Thymus (tissue), 11 donors: ENCODE results near the gene IGF1. TPM values are rescaled to one million over a fixed set of nuclear protein-coding genes. Genes with fewer than 3 reads are reported as not detected.

Experiments used
- DNase-seq, 9 donors: peaks; one replicate each; pipeline ENCODE4 v3.0.0-alpha.2; 2013; ENCODE audit warnings: low spot score in 9 of 9, low read depth in 6 of 9, missing footprints in 1 of 9
- H3K27ac ChIP-seq, 2 donors: one replicate each; pipeline ENCODE4 v1.5.1; 2013; ENCODE audit warnings: control low read depth in 1 of 2, low read depth in 1 of 2, low read length in 1 of 2, mild to moderate bottlenecking in 1 of 2, moderate library complexity in 1 of 2
- H3K27me3 ChIP-seq, 2 donors: one replicate each; pipeline ENCODE4 v1.5.1; 2013; ENCODE audit warnings: low read length in 1 of 2; ENCODE audit not compliant: control insufficient read depth in 2 of 2, insufficient read depth in 1 of 2
- H3K36me3 ChIP-seq, 2 donors: one replicate each; pipeline ENCODE4 v1.5.1; 2013; ENCODE audit warnings: low read length in 1 of 2, mild to moderate bottlenecking in 1 of 2, moderate library complexity in 1 of 2; ENCODE audit not compliant: control insufficient read depth in 2 of 2, insufficient read depth in 2 of 2
- H3K4me1 ChIP-seq, 2 donors: one replicate each; pipeline ENCODE4 v1.5.1; 2013; ENCODE audit warnings: low read length in 2 of 2; ENCODE audit not compliant: control insufficient read depth in 2 of 2, insufficient read depth in 2 of 2
- H3K4me3 ChIP-seq, 2 donors: one replicate each; pipeline ENCODE4 v1.5.1; 2013; ENCODE audit warnings: low read length in 2 of 2, control low read depth in 1 of 2, mild to moderate bottlenecking in 1 of 2
- H3K9me3 ChIP-seq, 2 donors: one replicate each; pipeline ENCODE4 v1.5.1; 2013; ENCODE audit warnings: low read length in 1 of 2, mild to moderate bottlenecking in 1 of 2; ENCODE audit not compliant: control insufficient read depth in 2 of 2, insufficient read depth in 1 of 2
- WGBS: extraction: QIAGEN DNeasy Blood & Tissue Kit; methylation state at CpG from one replicate; pipeline ENCODE4 v1.1.7; 2013; 5-methylcytosine and 5-hydroxymethylcytosine counted together
- polyA plus RNA-seq: library from polyadenylated mRNA; stranded (reverse); fragments of 200-250 nt; gene quantifications from one replicate; pipeline ENCODE4 v1.2.3, GENCODE V29; 2013
- total RNA-seq: library from RNA; stranded (reverse); fragments of 120-200 nt; gene quantifications from one replicate; pipeline ENCODE4 v1.2.4, GENCODE V29; 2013
- donor health status: healthy.

IGF1 gene
- total and polyA plus RNA-seq, 2 donors = 1.6 to 5.7 TPM

- Histone ChIP-seq H3K4me3 (no peak overlapping the region), H3K27me3 (no peaks in the 10 kb centered on the region), H3K9me3 (no peaks in the 10 kb centered on the region), H3K4me1 (no peaks in the 10 kb centered on the region), H3K36me3 (no peaks in the 10 kb centered on the region), H3K27ac (no peak overlapping the region)
- no peak for DNase-seq
- 96% methylated on average over 1 of the region's 1 CpG for WGBS
Observed at GRCh38 chr12:102472496-102472895, 7.9 kb downstream of the IGF1 start.

GRCh38 chr12:102471556-102471955, 8.8 kb downstream of the IGF1 start:
- H3K27ac ChIP-seq = no peak overlapping the region
- H3K4me1 ChIP-seq = no peaks in the 10 kb centered on the region
- no peak overlapping the region for H3K4me3 ChIP-seq
- DNase-seq = no peak
- H3K9me3 ChIP-seq = no peaks in the 10 kb centered on the region
- WGBS = 77% methylated on average over 2 of the region's 2 CpGs
- no peaks in the 10 kb centered on the region for H3K27me3 ChIP-seq
- H3K36me3 ChIP-seq = no peaks in the 10 kb centered on the region

- Histone ChIP-seq H3K9me3 (no peaks in the 10 kb centered on the region), H3K4me1 (no peaks in the 10 kb centered on the region), H3K4me3 (no peak overlapping the region), H3K36me3 (no peaks in the 10 kb centered on the region), H3K27me3 (no peaks in the 10 kb centered on the region), H3K27ac (no peak overlapping the region)
- DNase-seq = no peak
- WGBS = 88% methylated on average over 3 of the region's 3 CpGs
Observed at GRCh38 chr12:102470945-102471344, 9.4 kb downstream of the IGF1 start.

GRCh38 chr12:102468261-102468915, 12.0 kb downstream of the IGF1 start:
- H3K27me3 ChIP-seq = no peaks in the 10 kb centered on the region
- no peak overlapping the region for H3K4me3 ChIP-seq
- no peak for DNase-seq
- WGBS = 95% methylated on average over 5 of the region's 5 CpGs
- H3K27ac ChIP-seq = no peak overlapping the region
- no peaks in the 10 kb centered on the region for H3K4me1 ChIP-seq
- no peaks in the 10 kb centered on the region for H3K36me3 ChIP-seq
- no peaks in the 10 kb centered on the region for H3K9me3 ChIP-seq

GRCh38 chr12:102465762-102466560, 14.4 kb downstream of the IGF1 start:
- no peak for DNase-seq
- H3K27me3 ChIP-seq = no peaks in the 10 kb centered on the region
- H3K36me3 ChIP-seq = no peaks in the 10 kb centered on the region
- no peaks in the 10 kb centered on the region for H3K9me3 ChIP-seq
- WGBS = 92% methylated on average over 9 of the region's 9 CpGs
- H3K4me3 ChIP-seq = no peak overlapping the region
- no peaks in the 10 kb centered on the region for H3K4me1 ChIP-seq
- no peak overlapping the region for H3K27ac ChIP-seq

- WGBS = 96% methylated on average over 2 of the region's 2 CpGs
- no peaks in the 10 kb centered on the region for H3K36me3 ChIP-seq
- no peak for DNase-seq
- no peaks in the 10 kb centered on the region for H3K4me1 ChIP-seq
- H3K27me3 ChIP-seq = no peaks in the 10 kb centered on the region
- no peak overlapping the region for H3K4me3 ChIP-seq
- no peaks in the 10 kb centered on the region for H3K9me3 ChIP-seq
- H3K27ac ChIP-seq = no peak overlapping the region
Observed at GRCh38 chr12:102463659-102464249, 16.6 kb downstream of the IGF1 start.

- 87% methylated on average over 8 of the region's 8 CpGs for WGBS
Observed at GRCh38 chr12:102462795-102463465, 17.4 kb downstream of the IGF1 start.

GRCh38 chr12:102462386-102462785, 18.0 kb downstream of the IGF1 start:
- no peaks in the 10 kb centered on the region for H3K4me1 ChIP-seq
- H3K9me3 ChIP-seq = no peaks in the 10 kb centered on the region
- H3K4me3 ChIP-seq = no peak overlapping the region
- DNase-seq = no peak
- no peak overlapping the region for H3K27ac ChIP-seq
- 97% methylated on average over 1 of the region's 1 CpG for WGBS
- H3K36me3 ChIP-seq = no peaks in the 10 kb centered on the region
- no peaks in the 10 kb centered on the region for H3K27me3 ChIP-seq

More at GRCh38 chr12:102462795-102463465, 17.4 kb downstream of the IGF1 start:
- Histone ChIP-seq H3K4me3 (no peak overlapping the region), H3K27ac (no peak overlapping the region), H3K9me3 (no peaks in the 10 kb centered on the region), H3K4me1 (no peaks in the 10 kb centered on the region), H3K27me3 (no peaks in the 10 kb centered on the region), H3K36me3 (no peaks in the 10 kb centered on the region)
- no peak for DNase-seq

GRCh38 chr12:102461501-102461900, 18.9 kb downstream of the IGF1 start:
- DNase-seq = no peak
- H3K36me3 ChIP-seq = no peaks in the 10 kb centered on the region
- H3K27ac ChIP-seq = no peak overlapping the region
- 89% methylated on average over 1 of the region's 1 CpG for WGBS
- no peak overlapping the region for H3K4me3 ChIP-seq
- no peaks in the 10 kb centered on the region for H3K9me3 ChIP-seq
- H3K4me1 ChIP-seq = no peaks in the 10 kb centered on the region
- no peaks in the 10 kb centered on the region for H3K27me3 ChIP-seq
